ENCODE data around the gene CLDN6.

- TF ChIP-seq EZH2 (IDR thresholded peaks at IDR 0.05; ENCODE audit: low read length, missing control alignments), result no peak
- TF ChIP-seq, protein P1, sequence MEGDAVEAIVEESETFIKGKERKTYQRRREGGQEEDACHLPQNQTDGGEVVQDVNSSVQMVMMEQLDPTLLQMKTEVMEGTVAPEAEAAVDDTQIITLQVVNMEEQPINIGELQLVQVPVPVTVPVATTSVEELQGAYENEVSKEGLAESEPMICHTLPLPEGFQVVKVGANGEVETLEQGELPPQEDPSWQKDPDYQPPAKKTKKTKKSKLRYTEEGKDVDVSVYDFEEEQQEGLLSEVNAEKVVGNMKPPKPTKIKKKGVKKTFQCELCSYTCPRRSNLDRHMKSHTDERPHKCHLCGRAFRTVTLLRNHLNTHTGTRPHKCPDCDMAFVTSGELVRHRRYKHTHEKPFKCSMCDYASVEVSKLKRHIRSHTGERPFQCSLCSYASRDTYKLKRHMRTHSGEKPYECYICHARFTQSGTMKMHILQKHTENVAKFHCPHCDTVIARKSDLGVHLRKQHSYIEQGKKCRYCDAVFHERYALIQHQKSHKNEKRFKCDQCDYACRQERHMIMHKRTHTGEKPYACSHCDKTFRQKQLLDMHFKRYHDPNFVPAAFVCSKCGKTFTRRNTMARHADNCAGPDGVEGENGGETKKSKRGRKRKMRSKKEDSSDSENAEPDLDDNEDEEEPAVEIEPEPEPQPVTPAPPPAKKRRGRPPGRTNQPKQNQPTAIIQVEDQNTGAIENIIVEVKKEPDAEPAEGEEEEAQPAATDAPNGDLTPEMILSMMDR (conservative IDR thresholded peaks at IDR 0.05 in 1 of 2, IDR thresholded peaks at IDR 0.05 in 1 of 2; ENCODE audit: low read depth in 1 of 2, low read length in 2 of 2), result no peak
These were observed 8.2 kb downstream of the CLDN6 start for GRCh38 chr16:3009568-3010390.
